OCI-LY3 (cell line): Measurements from ENCODE around the gene FARP1.

Experiments used
- H2AFZ ChIP-seq: fragments of 200-600, 300-600 bp; shearing (Covaris generic); 2 replicates; pipeline ENCODE4 v1.6.0; 2014; ENCODE audit warnings: antibody characterized with exemption, low read depth, low read length
- H3K27ac ChIP-seq: fragments of 200-600, 300-600 bp; sonication (generic); 2 replicates; pipeline ENCODE4 v1.5.1; 2014; ENCODE audit warnings: mild to moderate bottlenecking, low read length, moderate library complexity, mixed read lengths
- H3K27me3 ChIP-seq: fragments of 200-600, 300-600 bp; sonication (generic); 2 replicates; pipeline ENCODE4 v1.6.1; 2014; ENCODE audit warnings: low read depth, low read length, mixed read lengths
- H3K36me3 ChIP-seq: fragments of 200-600, 300-600 bp; sonication (generic); replicated peaks from 2 replicates; pipeline ENCODE3; 2014; ENCODE audit warnings: low read depth, low read length, mixed read lengths
- H3K4me1 ChIP-seq: fragments of 300-600, 200-600 bp; sonication (generic); 2 replicates; pipeline ENCODE4 v1.6.1; 2014; ENCODE audit warnings: low read length, mixed read lengths
- H3K4me2 ChIP-seq: fragments of 200-600, 300-600 bp; sonication (generic); 2 replicates; pipeline ENCODE4 v1.6.1; 2014; ENCODE audit warnings: low read length, mixed read lengths
- H3K4me3 ChIP-seq: fragments of 300-600, 200-600 bp; sonication (generic); 2 replicates; pipeline ENCODE4 v1.5.1; 2014; ENCODE audit warnings: antibody characterized with exemption, mild to moderate bottlenecking, low read length, moderate library complexity
- H3K79me2 ChIP-seq: fragments of 300-600, 200-600 bp; shearing (Covaris generic); 2 replicates; pipeline ENCODE4 v1.6.1; 2014; ENCODE audit warnings: mild to moderate bottlenecking, low read length, mixed read lengths
- H3K9ac ChIP-seq: fragments of 300-600, 200-600 bp; shearing (Covaris generic); 2 replicates; pipeline ENCODE4 v1.6.0; 2014; ENCODE audit warnings: mild to moderate bottlenecking, low read length, moderate library complexity
- H3K9me3 ChIP-seq: fragments of 200-600, 300-600 bp; shearing (Covaris generic); 2 replicates; pipeline ENCODE4 v1.6.1; 2014; ENCODE audit warnings: low read length, mixed read lengths; ENCODE audit not compliant: insufficient read depth
- H4K20me1 ChIP-seq: fragments of 200-600, 300-600 bp; sonication (generic); 2 replicates; pipeline ENCODE4 v1.6.1; 2016; ENCODE audit warnings: low read length, mixed read lengths; ENCODE audit not compliant: insufficient read depth
- EZH2phosphoT487 ChIP-seq: fragments of 200-600 bp; shearing (Covaris generic); IDR thresholded peaks from 2 replicates; pipeline ENCODE4 v1.6.1; 2018; ENCODE audit warnings: antibody characterized with exemption, mixed run types, low read depth
- TF ChIP-seq, protein P1 (sequence below): fragments of 200-600, 300-600 bp; sonication (generic); IDR thresholded peaks from 2 replicates; pipeline ENCODE4 v1.5.1; 2014; ENCODE audit warnings: antibody characterized with exemption, low read length, low read depth

The FARP1 gene

DNA sequence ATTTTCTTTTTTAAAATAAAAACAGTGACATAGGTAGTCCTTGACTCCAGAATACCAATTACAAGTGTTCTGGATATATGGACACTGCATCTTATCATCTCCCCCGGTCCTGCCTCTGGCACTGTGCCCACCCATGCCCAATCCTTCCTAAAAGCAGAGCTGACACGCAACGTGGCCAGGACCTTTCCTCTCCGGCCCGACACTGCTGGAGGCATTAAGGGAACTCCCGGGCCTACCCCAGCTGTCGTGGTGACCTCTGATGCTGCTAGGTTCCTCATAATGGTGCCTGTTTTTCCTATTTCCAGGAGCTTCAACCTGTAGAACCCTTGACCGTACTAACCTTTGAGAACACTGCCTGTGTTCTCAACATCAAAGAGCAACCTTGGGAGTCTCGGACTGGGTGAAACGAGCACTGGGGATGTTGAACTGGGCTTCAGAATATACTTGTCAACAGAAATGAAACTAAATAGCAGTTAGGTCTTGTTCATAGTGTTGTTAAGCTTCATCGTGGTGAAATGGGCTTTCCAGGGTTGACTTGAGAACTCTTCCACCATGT, 48.1 kb downstream of the FARP1 start:
- Histone ChIP-seq H3K4me3 (no peak overlapping the region), H3K4me1 (no peaks in the 10 kb centered on the region), H3K79me2 (no peaks in the 10 kb centered on the region), H3K4me2 (no peak overlapping the region), H2AFZ (no peak overlapping the region), H3K9ac (no peak overlapping the region), H4K20me1 (no peaks in the 10 kb centered on the region), H3K27me3 (no peaks in the 10 kb centered on the region), H3K36me3 (no peaks in the 10 kb centered on the region), H3K9me3 (no peaks in the 10 kb centered on the region), H3K27ac (no peak overlapping the region)
- TF ChIP-seq, protein P1, sequence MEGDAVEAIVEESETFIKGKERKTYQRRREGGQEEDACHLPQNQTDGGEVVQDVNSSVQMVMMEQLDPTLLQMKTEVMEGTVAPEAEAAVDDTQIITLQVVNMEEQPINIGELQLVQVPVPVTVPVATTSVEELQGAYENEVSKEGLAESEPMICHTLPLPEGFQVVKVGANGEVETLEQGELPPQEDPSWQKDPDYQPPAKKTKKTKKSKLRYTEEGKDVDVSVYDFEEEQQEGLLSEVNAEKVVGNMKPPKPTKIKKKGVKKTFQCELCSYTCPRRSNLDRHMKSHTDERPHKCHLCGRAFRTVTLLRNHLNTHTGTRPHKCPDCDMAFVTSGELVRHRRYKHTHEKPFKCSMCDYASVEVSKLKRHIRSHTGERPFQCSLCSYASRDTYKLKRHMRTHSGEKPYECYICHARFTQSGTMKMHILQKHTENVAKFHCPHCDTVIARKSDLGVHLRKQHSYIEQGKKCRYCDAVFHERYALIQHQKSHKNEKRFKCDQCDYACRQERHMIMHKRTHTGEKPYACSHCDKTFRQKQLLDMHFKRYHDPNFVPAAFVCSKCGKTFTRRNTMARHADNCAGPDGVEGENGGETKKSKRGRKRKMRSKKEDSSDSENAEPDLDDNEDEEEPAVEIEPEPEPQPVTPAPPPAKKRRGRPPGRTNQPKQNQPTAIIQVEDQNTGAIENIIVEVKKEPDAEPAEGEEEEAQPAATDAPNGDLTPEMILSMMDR, result no peak
- no peak for TF ChIP-seq EZH2phosphoT487

DNA sequence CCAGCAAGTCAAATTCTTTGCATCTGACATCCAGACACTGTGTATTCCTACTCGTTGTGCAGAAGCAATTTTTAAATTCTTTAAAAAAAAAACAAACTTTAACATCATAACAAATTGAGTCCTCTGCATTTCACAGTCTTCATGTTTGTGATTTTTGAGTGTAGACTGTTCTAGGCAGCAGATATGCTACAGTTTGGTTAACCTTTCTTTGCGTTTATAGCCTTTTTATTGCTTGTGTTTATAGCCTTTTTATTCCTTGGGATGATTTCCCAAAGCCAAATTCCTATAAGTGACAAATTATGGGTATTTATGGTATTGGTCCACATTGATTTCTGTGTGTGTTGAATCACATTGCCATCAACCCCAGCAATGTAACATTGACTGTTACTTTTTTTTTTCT, 49.1 kb downstream of the FARP1 start:
- no peaks in the 10 kb centered on the region for H3K4me1 ChIP-seq

DNA sequence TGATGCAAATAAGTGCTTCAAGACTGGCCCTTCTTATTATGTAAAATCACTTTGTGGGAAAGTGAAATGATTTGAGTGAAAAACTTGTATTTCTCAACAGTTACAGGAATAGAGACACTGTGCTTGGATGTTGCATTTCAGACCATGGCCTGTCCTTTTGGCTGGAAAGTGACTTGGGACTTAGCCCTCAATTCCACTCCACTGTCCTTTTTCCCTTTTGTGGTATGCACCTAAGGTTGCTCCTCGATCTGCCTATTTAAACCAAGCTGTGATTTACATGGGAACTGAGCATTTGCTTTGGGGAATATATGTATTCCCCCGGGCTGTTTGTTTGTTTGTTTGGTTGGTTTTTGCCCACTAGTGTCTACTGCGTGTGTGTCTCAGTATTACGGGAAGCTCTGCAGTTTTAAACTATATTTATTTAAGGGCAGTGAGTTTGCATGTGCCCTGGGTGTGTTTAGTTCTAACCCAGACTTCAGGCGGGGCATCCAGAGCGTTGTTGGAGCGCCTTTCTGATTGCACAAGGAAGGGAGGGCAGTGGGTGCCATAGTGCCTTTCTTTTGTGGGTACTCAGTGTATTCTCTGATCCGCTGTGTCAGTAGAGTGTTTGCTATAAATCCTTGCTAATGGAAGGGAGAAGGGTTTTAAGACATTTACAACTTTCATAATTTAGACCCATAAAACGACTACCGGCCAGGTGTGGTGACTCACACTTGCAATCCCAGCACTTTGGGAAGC, 52.3 kb downstream of the FARP1 start:
- H3K36me3 ChIP-seq, result no peaks in the 10 kb centered on the region
- H3K27ac ChIP-seq, result no peak overlapping the region
- H3K79me2 ChIP-seq, result no peaks in the 10 kb centered on the region
- H3K4me2 ChIP-seq, result no peak overlapping the region
- TF ChIP-seq, protein P1, result no peak
- TF ChIP-seq EZH2phosphoT487, result no peak
- H3K27me3 ChIP-seq, result no peaks in the 10 kb centered on the region
- H4K20me1 ChIP-seq, result no peaks in the 10 kb centered on the region
- H3K4me1 ChIP-seq, result no peaks in the 10 kb centered on the region
- H3K9me3 ChIP-seq, result no peaks in the 10 kb centered on the region
- H2AFZ ChIP-seq, result no peak overlapping the region
- H3K4me3 ChIP-seq, result no peak overlapping the region
- H3K9ac ChIP-seq, result no peak overlapping the region

More for the DNA sequence above, 49.1 kb downstream of the FARP1 start:
- no peaks in the 10 kb centered on the region for H3K79me2 ChIP-seq
- H3K4me2 ChIP-seq, result no peak overlapping the region
- no peak overlapping the region for H3K27ac ChIP-seq
- TF ChIP-seq EZH2phosphoT487, result no peak
- TF ChIP-seq, protein P1, result no peak
- no peak overlapping the region for H3K4me3 ChIP-seq
- H4K20me1 ChIP-seq, result no peaks in the 10 kb centered on the region
- H3K27me3 ChIP-seq, result no peaks in the 10 kb centered on the region
- H3K9me3 ChIP-seq, result no peaks in the 10 kb centered on the region
- H3K36me3 ChIP-seq, result no peaks in the 10 kb centered on the region
- H2AFZ ChIP-seq, result no peak overlapping the region
- H3K9ac ChIP-seq, result no peak overlapping the region

DNA sequence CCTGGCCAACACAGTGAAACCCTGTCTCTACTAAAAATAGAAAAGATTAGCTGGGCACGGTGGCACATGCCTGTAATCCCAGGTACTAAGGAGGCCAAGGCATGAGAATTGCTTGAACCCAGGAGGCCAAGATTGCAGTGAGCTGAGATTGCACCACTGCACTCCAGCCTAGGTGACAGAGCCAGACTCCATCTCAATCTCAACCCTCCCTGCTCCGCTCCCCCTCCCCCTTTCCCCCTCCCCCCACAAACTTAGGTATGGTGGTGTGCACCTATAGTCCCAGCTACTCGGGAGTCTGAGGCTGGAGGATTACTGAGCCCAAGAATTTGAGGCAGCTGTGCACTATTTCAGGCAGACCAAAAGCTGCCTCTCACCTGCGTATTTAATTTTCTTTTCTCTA, 55.8 kb downstream of the FARP1 start:
- H3K27me3 ChIP-seq, result no peaks in the 10 kb centered on the region
- no peaks in the 10 kb centered on the region for H3K79me2 ChIP-seq
- no peak overlapping the region for H3K27ac ChIP-seq
- no peak overlapping the region for H2AFZ ChIP-seq
- H3K4me2 ChIP-seq, result no peak overlapping the region
- H3K9me3 ChIP-seq, result no peaks in the 10 kb centered on the region
- no peak overlapping the region for H3K4me3 ChIP-seq
- H3K4me1 ChIP-seq, result no peaks in the 10 kb centered on the region
- no peaks in the 10 kb centered on the region for H3K36me3 ChIP-seq
- no peak overlapping the region for H3K9ac ChIP-seq
- TF ChIP-seq EZH2phosphoT487, result no peak
- TF ChIP-seq, protein P1, result no peak
- H4K20me1 ChIP-seq, result no peaks in the 10 kb centered on the region
